GM19452 (cell line): ENCODE results near the gene MC1R.
"Not testable (repeated sequence)": the region's sequence is repeated elsewhere in the genome, so short reads cannot be mapped to it uniquely, and the experiment has no call there.

Experiments
- ATAC-seq: cut with Tn5 transposase; IDR thresholded peaks from one replicate; pipeline ENCODE4 v1.9.1; 2021; ENCODE audit not compliant: unreplicated experiment

Gene MC1R

GRCh38 chr16:89958068-89958467 lies 39.4 kb downstream of the MC1R start:
- ATAC-seq, result no peak

GRCh38 chr16:89958596-89958995 lies 39.9 kb downstream of the MC1R start:
- ATAC-seq, result no peak

DNA sequence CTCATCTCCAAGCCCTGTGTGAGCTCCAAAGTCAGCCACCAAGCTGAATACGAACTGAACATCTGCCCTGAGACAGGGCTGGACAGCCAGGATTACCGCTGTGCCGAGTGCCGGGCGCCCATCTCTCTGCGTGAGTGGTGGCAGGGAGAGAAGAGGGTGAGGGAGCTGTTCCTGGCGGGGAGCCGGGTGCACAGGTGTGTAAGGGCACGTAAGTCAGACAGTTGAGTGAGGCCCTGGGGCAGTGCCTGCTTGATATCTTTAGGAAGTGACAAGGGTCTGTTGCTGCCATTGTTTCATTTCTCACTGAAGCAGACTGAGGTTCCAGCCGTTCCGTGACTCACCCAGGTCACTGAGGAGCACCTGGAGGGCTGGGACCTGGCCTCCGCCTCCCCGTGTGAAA lies 42.3 kb downstream of the MC1R start:
- no peak for ATAC-seq

GRCh38 chr16:89961920-89962319 lies 43.3 kb downstream of the MC1R start:
- no peak for ATAC-seq

DNA sequence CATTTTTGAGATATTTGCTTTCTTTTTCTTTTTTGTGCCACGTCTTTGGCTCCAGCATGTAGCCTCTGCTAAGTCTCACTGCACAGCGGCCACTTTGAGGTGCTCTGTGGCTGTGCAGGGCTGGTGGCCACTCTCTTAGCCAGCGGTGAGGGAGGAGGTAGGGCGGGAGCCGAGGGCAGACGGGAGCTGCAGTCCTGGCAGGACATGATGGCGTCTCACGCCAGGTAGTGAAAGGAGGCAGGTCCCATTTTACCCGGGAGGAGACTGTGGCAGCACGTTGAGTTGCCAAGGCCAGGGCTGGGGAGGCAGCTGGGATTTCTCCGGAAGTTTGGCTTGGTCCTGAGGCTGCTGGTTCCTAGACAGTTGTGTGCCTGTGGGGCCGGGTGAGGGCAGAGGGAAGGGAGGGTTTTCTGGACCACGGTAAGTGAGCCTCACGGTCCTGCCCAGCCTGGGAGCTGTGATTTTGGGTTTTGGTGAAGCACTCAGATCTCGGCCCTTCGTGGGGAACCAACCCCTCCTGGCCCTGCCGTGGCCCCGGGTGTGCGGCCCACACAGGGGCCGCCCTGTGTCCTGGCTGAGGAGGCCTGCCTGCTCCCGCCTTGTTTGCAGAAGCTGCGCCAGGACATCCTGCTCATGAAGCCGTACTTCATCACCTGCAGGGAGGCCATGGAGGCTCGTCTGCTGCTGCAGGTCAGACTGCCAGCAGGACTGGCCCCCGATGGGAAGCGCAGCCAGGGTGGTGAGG lies 44.3 kb downstream of the MC1R start:
- ATAC-seq, result no peak

- no peak for ATAC-seq
Observed at GRCh38 chr16:89964201-89964600, 45.5 kb downstream of the MC1R start.

DNA sequence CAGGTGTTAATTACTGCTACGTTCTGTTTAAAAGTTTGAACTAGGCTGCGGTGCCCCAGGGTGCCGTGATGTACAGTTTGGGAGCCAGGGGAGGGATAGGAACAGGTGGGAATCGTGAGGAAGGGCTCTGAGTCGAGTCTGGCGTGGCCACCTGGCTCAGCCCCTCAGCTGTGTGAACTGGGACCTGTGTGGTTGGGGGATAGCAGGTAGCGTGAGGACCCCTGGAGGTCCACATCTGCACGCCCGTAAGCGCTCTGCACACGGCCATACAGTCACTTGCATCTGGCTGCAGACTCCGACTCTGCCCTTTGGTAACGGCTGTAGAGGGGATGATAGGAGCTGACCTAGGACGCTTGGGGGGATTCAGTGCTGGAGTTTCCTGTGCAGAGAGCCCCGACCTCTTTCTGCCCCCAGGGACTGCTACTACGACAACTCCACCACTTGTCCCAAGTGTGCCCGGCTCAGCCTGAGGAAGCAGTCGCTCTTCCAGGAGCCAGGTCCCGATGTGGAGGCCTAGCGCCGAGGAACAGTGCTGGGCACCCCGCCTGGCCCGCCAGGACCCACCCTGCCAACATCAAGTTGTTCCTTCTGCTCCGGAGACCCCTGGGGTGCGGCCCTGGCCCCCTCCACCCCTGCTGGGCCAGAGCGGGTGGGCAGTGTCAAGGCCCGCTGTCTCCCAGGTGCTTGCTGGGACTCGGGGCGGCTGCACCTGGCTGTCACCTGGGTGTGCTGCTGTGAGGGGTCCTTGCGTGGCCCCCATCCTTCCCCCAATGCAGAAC lies 47.0 kb downstream of the MC1R start:
- no peak for ATAC-seq

DNA sequence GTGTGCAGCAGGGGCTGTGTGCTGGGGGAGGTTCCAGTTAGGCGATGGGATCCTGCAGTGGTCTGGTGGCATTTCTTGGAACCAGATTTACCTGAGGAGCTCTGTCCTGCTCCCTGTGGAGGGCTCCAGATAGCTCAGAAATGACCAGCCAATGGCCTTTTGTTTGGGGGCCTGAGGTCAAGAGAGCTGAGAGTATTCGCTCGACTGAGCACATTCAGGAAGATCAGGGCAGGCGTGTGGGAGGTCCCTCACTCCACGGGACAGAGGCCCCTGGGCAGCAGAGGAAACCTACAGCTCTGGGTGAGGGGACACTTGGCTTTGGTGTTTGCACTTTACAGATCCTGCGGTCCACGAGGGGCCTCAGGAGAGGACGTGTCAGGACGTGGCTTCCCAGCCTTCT lies 48.1 kb downstream of the MC1R start:
- no peak for ATAC-seq

- ATAC-seq, result not testable (repeated sequence)
Observed at GRCh38 chr16:89967436-89967835, 48.8 kb downstream of the MC1R start.

DNA sequence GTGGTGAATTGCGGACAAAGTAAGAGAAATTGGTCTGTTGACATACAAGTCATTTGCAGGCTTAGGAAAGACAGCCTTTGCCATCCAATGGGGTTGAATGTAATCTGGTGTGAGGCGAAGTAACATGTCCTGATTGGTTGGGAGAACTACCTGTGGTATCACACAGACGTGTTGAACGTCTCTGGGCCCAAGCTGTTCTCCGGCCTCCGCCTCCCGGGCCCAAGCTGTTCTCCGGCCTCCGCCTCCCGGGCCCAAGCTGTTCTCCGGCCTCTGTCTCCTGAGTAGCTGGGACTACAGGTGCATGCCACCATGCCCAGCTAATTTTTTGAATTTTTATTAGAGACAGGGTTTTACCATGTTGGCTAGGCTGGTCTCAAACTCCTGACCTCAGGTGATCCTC lies 49.4 kb downstream of the MC1R start:
- not testable (repeated sequence) for ATAC-seq

- ATAC-seq, result no peak
Observed at GRCh38 chr16:89969741-89970410, 51.2 kb downstream of the MC1R start.
